ENCODE measurements around the gene HAUS6.
A peak's percentile ranks its signal among the peaks of the same experiment; 100 is the strongest.

HAUS6 gene

GRCh38 chr9:19140259-19140658, 37.6 kb upstream of the HAUS6 start:
- no peak overlapping the region for H3K4me3 ChIP-seq (ENCODE audit: low read depth, low read length)
- no peak for TF ChIP-seq CTCF (IDR thresholded peaks at IDR 0.05; ENCODE audit: low read depth, low read length)

- TF ChIP-seq CTCF (IDR thresholded peaks at IDR 0.05; ENCODE audit: low read depth, low read length), result no peak
- H3K4me3 ChIP-seq (ENCODE audit: low read depth, low read length), result no peak overlapping the region
Observed at GRCh38 chr9:19138084-19138483, 35.4 kb upstream of the HAUS6 start.

- no peak for TF ChIP-seq CTCF (IDR thresholded peaks at IDR 0.05; ENCODE audit: low read depth, low read length)
- H3K4me3 ChIP-seq (ENCODE audit: low read depth, low read length), result no peak overlapping the region
Observed at GRCh38 chr9:19137282-19137681, 34.6 kb upstream of the HAUS6 start.

- no peak for TF ChIP-seq CTCF (IDR thresholded peaks at IDR 0.05; ENCODE audit: low read depth, low read length)
- no peak overlapping the region for H3K4me3 ChIP-seq (ENCODE audit: low read depth, low read length)
Observed at GRCh38 chr9:19136129-19136528, 33.4 kb upstream of the HAUS6 start.

GRCh38 chr9:19133549-19134345, 31.0 kb upstream of the HAUS6 start:
- H3K4me3 ChIP-seq (ENCODE audit: low read depth, low read length), result no peak overlapping the region
- TF ChIP-seq CTCF (IDR thresholded peaks at IDR 0.05; ENCODE audit: low read depth, low read length), result no peak

- TF ChIP-seq CTCF (IDR thresholded peaks at IDR 0.05; ENCODE audit: low read depth, low read length), result no peak
- H3K4me3 ChIP-seq (ENCODE audit: low read depth, low read length), result peak overlapping the region; percentile 42; the same call in 1 of the 2 replicates
Observed at GRCh38 chr9:19130436-19130835, 27.7 kb upstream of the HAUS6 start.

GRCh38 chr9:19127871-19128500, 25.3 kb upstream of the HAUS6 start:
- peak overlapping the region; percentile 84 for H3K4me3 ChIP-seq (ENCODE audit: low read depth, low read length)
- TF ChIP-seq CTCF (IDR thresholded peaks at IDR 0.05; ENCODE audit: low read depth, low read length), result no peak
